ENCODE results near the gene CDK1. TPM values are rescaled to one million over a fixed set of nuclear protein-coding genes. Genes with fewer than 3 reads are reported as not detected.

CDK1 gene
- polyA plus RNA-seq, 2 of the 4 experiments (the other 2 are of a cell fraction): 97.1 to 109 TPM

DNA sequence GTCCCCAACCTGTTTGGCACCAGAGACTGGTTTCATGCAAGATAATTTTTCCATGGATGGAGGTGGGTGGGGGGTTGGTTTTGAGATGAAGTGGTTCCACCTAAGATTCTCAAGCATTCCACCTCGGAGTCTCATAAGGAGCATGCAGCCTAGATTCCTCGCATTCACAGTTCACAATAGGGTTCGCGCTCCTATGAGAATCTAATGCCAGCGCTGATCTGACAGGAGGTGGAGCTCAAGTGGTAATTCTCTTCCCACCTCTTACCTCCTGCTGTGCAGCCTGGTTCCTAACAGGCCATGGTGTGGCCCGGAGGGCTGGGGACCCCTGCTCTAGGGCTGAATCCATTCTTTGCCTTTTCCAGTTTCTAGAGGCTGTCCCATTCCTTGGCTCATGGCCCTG lies 19.1 kb upstream of the CDK1 start:
- no peak for ATAC-seq
- H3K9me3 ChIP-seq: no peaks in the 10 kb centered on the region
- H3K4me3 ChIP-seq: no peak overlapping the region
- ChIA-PET CTCF (interaction anchor here (0.7 to 2.5 kb wide), 2 partner anchors 10 to 1621 kb away, joined by 3 to 11 read pairs; no protein-coding TSS in a partner anchor), POLR2A (no interaction called here)
- no peak for DNase-seq (ENCODE audit: low read depth in 1 of 2, low spot score in 1 of 2)
- no peak for FAIRE-seq
- no peak overlapping the region for H3K4me2 ChIP-seq
- peak overlapping the region in 1 of 2 experiments; percentile 27; a peak in 1 of 6 replicates for H3K27ac ChIP-seq
- peaks cover 22% of the 10 kb centered on the region for H3K4me1 ChIP-seq
- TF ChIP-seq FOXS1 (CRISPR knock-in tag; IDR thresholded peaks at IDR 0.05) (no peak), CBX2 (IDR thresholded peaks at IDR 0.05; ENCODE audit: borderline replicate concordance, low read depth) (no peak), TFCP2L1 (CRISPR knock-in tag; IDR thresholded peaks at IDR 0.05) (no peak), KDM5A (IDR thresholded peaks at IDR 0.05) (no peak), EP300 (IDR thresholded peaks at IDR 0.05) (no peak), NPAS2 (CRISPR knock-in tag; IDR thresholded peaks at IDR 0.05; ENCODE audit: borderline replicate concordance) (no peak), KDM1A (IDR thresholded peaks at IDR 0.05; ENCODE audit: low read depth) (no peak), EHF (CRISPR knock-in tag; IDR thresholded peaks at IDR 0.05) (no peak)
- TF ChIP-seq, protein P1, sequence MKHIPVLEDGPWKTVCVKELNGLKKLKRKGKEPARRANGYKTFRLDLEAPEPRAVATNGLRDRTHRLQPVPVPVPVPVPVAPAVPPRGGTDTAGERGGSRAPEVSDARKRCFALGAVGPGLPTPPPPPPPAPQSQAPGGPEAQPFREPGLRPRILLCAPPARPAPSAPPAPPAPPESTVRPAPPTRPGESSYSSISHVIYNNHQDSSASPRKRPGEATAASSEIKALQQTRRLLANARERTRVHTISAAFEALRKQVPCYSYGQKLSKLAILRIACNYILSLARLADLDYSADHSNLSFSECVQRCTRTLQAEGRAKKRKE (CRISPR knock-in tag; IDR thresholded peaks at IDR 0.05; ENCODE audit: low read depth): no peak
- TF ChIP-seq, protein P2, sequence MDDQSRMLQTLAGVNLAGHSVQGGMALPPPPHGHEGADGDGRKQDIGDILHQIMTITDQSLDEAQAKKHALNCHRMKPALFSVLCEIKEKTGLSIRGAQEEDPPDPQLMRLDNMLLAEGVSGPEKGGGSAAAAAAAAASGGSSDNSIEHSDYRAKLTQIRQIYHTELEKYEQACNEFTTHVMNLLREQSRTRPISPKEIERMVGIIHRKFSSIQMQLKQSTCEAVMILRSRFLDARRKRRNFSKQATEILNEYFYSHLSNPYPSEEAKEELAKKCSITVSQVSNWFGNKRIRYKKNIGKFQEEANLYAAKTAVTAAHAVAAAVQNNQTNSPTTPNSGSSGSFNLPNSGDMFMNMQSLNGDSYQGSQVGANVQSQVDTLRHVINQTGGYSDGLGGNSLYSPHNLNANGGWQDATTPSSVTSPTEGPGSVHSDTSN (IDR thresholded peaks at IDR 0.05): no peak
- WGBS (ENCODE audit: missing lambda C conversion rate): 86% methylated on average over 6 of the region's 6 CpGs

DNA sequence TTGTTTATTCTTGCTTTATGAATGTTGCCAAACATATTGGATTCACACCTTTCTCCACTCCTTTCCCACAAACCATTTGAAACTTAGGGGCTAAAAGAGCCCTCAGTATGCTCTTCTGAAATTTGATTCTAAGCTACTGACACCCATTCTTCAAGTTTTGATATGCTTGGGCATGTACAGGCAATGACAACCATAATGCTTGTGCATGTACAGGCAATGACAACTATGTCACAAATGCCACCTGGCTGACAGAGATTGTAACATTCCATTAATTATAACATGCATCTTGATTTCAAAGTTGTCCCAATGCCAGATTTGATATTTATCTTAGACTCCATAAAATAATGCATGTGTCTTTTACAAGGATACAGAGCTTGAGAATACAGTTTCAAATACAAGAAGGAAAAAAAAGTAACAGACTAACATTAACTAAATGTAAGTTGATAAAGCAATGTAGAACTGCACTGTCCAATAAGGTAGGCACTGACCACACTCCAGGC lies 17.5 kb upstream of the CDK1 start:
- no peak overlapping the region for H3K4me2 ChIP-seq
- ChIA-PET CTCF (interaction anchor here (2.5 kb wide), 1 partner anchor 8 kb away, joined by 11 read pairs; no protein-coding TSS in a partner anchor), POLR2A (no interaction called here)
- H3K4me3 ChIP-seq: no peak overlapping the region
- H3K27ac ChIP-seq: peak overlapping the region in 1 of 2 experiments; percentile 19; a peak in 2 of 6 replicates
- no peak for TF ChIP-seq JUN (IDR thresholded peaks at IDR 0.05)
- TF ChIP-seq HDAC2 (IDR thresholded peaks at IDR 0.05): no peak
- no peak for TF ChIP-seq RARB (CRISPR knock-in tag; IDR thresholded peaks at IDR 0.05)
- TF ChIP-seq FOXS1 (CRISPR knock-in tag; IDR thresholded peaks at IDR 0.05): no peak
- no peak for TF ChIP-seq MYC (IDR thresholded peaks at IDR 0.05; ENCODE audit: borderline replicate concordance, low read length)
- TF ChIP-seq MAZ (IDR thresholded peaks at IDR 0.05; ENCODE audit: borderline replicate concordance, low read depth, low read length): no peak
- TF ChIP-seq RCOR1 (IDR thresholded peaks at IDR 0.05; ENCODE audit: low read depth, low read length): no peak
- TF ChIP-seq, protein P3, sequence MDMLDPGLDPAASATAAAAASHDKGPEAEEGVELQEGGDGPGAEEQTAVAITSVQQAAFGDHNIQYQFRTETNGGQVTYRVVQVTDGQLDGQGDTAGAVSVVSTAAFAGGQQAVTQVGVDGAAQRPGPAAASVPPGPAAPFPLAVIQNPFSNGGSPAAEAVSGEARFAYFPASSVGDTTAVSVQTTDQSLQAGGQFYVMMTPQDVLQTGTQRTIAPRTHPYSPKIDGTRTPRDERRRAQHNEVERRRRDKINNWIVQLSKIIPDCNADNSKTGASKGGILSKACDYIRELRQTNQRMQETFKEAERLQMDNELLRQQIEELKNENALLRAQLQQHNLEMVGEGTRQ (IDR thresholded peaks at IDR 0.05): no peak
- TF ChIP-seq MAFK (IDR thresholded peaks at IDR 0.05; ENCODE audit: partially characterized antibody): no peak
- TF ChIP-seq, protein P2 (IDR thresholded peaks at IDR 0.05): no peak
- H3K4me1 ChIP-seq: peaks cover 22% of the 10 kb centered on the region
- ATAC-seq (no peak), DNase-seq (ENCODE audit: low read depth in 1 of 2, low spot score in 1 of 2) (no peak), FAIRE-seq (no peak)
- no peaks in the 10 kb centered on the region for H3K9me3 ChIP-seq

DNA sequence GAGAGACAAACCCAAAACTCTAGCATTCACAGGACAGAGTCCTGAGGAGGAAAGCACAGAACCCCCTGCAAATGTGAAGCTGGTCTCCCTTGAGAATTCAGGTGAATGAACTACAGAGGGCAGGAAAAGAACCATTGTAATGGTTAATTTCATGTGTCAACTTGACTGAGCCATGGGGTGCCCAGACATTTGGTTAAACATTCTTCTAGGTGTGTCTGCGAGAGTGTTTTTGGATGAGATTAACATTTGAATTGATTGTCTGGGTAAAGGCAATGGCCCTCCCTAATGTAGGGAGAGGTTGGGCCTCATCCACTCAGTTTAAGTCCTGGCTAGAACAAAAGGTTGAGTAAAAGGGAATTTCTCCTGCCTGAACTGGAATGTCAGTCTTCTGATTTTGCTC lies 15.7 kb upstream of the CDK1 start:
- FAIRE-seq (no peak), ATAC-seq (no peak), DNase-seq (ENCODE audit: low read depth in 1 of 2, low spot score in 1 of 2) (no peak)
- ChIA-PET CTCF (interaction anchor here (0.6 kb wide), 1 partner anchor 33 kb away, joined by 3 read pairs; no protein-coding TSS in a partner anchor), POLR2A (no interaction called here)
- Histone ChIP-seq H3K4me2 (no peak overlapping the region), H3K4me3 (no peak overlapping the region), H3K27ac (0 out of 6 replicates have a peak overlapping the region, but pooled peaks of 1 of the 2 experiments have one; percentile 21), H3K4me1 (peaks cover 13% of the 10 kb centered on the region), H3K9me3 (no peaks in the 10 kb centered on the region)
- WGBS (ENCODE audit: missing lambda C conversion rate): 68% methylated on average over 1 of the region's 1 CpG
- TF ChIP-seq, protein P4, sequence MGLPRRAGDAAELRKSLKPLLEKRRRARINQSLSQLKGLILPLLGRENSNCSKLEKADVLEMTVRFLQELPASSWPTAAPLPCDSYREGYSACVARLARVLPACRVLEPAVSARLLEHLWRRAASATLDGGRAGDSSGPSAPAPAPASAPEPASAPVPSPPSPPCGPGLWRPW (IDR thresholded peaks at IDR 0.05): no peak
- TF ChIP-seq ZNF302 (CRISPR knock-in tag; IDR thresholded peaks at IDR 0.05) (no peak), KDM5A (IDR thresholded peaks at IDR 0.05) (no peak), NR3C1 (IDR thresholded peaks at IDR 0.05) (no peak)
- TF ChIP-seq, protein P1 (CRISPR knock-in tag; IDR thresholded peaks at IDR 0.05; ENCODE audit: low read depth): no peak

Measured in A549 (cell line).